HEK293T (cell line): ENCODE results near the gene SOX15.

Experiments
- BHLHE40 ChIP-seq: fragments of 450-650 bp; IDR thresholded peaks from 2 replicates; pipeline ENCODE4 v1.6.1; 2016; ENCODE audit warnings: mild to moderate bottlenecking, moderate library complexity, borderline replicate concordance
- FOXA1 ChIP-seq: fragments of 450-650 bp; IDR thresholded peaks from 2 replicates; pipeline ENCODE4 v1.6.1; 2016; ENCODE audit warnings: mild to moderate bottlenecking
- FOXM1 ChIP-seq: fragments of 450-650 bp; IDR thresholded peaks from 2 replicates; pipeline ENCODE4 v1.6.1; 2017; ENCODE audit warnings: mild to moderate bottlenecking, borderline replicate concordance
- L3MBTL2 ChIP-seq: fragments of 450-650 bp; conservative IDR thresholded peaks from 2 replicates; pipeline ENCODE4 v1.6.1; 2016; ENCODE audit warnings: mild to moderate bottlenecking
- NFRKB ChIP-seq: fragments of 450-650 bp; IDR thresholded peaks from 2 replicates; pipeline ENCODE4 v1.6.1; 2016; ENCODE audit warnings: mild to moderate bottlenecking, moderate library complexity
- TF ChIP-seq, protein P1 (sequence below): fragments of 450-650 bp; IDR thresholded peaks from 2 replicates; pipeline ENCODE4 v1.6.1; 2016

DNA sequence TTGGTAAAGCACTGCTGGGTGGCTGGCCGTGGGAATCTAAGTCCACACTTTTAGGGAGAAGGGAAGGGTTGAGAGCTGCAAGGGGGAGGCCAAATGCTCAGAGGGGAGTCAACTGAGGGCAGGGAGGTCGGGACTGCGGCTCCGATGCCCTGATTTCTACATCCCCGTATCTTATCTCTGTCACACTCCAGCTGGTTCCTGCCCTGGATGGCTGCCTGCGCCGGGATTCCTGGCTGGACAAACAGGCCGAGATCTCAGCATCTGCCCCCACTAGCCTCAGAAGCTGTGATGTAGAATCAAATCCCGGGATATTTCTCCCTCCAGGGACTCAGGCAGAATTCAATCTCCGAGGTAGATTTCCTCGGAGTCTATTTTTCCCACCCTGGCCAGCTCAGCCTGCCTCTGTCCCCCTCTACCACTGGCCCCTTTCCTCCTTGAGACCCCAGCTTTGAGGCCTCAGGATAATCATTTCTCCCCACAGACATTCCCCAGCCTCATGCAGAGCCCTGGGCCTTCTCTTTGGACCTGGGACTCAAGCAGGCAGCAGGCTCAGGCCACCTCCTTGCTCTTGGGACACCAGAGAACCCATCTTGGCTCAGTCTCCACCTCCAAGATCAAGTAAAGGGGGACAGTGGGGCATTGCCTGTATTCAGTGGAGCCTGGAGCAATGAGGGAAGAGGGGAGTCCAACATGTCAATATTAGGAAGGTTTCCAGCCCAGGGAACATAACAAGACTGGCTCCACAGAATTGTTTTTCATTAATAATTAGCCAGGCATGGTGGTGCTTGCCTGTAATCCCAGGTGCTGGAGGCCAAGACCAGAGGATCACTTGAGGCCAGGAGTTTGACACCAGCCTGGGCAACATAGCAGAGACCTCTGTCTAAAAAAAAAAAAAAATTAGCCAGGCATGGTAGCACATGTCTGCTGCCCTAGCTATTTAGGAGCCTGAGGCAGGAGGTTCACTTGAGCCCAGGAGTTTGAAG lies 41.8 kb upstream of the SOX15 start:
- TF ChIP-seq BHLHE40 (no peak), L3MBTL2 (no peak), FOXA1 (no peak), NFRKB (no peak), FOXM1 (no peak)
- TF ChIP-seq, protein P1, sequence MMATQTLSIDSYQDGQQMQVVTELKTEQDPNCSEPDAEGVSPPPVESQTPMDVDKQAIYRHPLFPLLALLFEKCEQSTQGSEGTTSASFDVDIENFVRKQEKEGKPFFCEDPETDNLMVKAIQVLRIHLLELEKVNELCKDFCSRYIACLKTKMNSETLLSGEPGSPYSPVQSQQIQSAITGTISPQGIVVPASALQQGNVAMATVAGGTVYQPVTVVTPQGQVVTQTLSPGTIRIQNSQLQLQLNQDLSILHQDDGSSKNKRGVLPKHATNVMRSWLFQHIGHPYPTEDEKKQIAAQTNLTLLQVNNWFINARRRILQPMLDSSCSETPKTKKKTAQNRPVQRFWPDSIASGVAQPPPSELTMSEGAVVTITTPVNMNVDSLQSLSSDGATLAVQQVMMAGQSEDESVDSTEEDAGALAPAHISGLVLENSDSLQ, result no peak
